Loucy (cell line): Measurements from ENCODE around the gene KIAA0319L.

ENCODE experiments used
- EZH2phosphoT487 ChIP-seq: fragments of 200-600 bp; IDR thresholded peaks from 2 replicates; pipeline ENCODE4 v1.6.1; 2018; ENCODE audit warnings: antibody characterized with exemption, mild to moderate bottlenecking, moderate library complexity, borderline replicate concordance
- TF ChIP-seq, protein P1 (sequence below): fragments of 200-600 bp; sonication (generic); conservative IDR thresholded peaks from 2 replicates; pipeline ENCODE4 v1.5.1; 2014; ENCODE audit warnings: mild to moderate bottlenecking, antibody characterized with exemption, low read length

DNA sequence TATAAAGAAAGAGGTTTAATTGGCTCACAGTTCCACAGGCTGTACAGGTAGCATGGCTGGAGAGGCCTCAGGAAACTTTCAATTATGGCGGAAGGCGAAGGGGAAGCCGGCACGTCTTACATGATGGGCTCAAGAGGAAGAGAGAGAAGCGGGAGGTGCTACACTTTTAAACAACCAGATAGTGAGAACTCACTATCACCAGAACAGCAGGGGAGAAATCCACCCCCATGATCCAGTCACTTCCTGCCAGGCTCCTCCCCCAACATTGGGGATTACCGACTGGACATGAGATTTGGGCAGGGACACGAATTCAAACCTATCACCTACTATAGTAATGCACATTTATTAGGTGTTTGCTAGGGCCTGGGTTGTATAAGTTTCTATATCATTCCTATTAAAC is 170.9 kb downstream of the KIAA0319L start:
- TF ChIP-seq, protein P1, sequence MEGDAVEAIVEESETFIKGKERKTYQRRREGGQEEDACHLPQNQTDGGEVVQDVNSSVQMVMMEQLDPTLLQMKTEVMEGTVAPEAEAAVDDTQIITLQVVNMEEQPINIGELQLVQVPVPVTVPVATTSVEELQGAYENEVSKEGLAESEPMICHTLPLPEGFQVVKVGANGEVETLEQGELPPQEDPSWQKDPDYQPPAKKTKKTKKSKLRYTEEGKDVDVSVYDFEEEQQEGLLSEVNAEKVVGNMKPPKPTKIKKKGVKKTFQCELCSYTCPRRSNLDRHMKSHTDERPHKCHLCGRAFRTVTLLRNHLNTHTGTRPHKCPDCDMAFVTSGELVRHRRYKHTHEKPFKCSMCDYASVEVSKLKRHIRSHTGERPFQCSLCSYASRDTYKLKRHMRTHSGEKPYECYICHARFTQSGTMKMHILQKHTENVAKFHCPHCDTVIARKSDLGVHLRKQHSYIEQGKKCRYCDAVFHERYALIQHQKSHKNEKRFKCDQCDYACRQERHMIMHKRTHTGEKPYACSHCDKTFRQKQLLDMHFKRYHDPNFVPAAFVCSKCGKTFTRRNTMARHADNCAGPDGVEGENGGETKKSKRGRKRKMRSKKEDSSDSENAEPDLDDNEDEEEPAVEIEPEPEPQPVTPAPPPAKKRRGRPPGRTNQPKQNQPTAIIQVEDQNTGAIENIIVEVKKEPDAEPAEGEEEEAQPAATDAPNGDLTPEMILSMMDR, result no peak
- no peak for TF ChIP-seq EZH2phosphoT487
